Lung (tissue), 12 donors: ENCODE results near the gene GLYATL1. TPM values are rescaled to one million over a fixed set of nuclear protein-coding genes. Genes with fewer than 3 reads are reported as not detected.

Experiments used
- ATAC-seq: fragments of 200-7000 bp; cut with Tn5 transposase; one replicate; pipeline ENCODE4 v1.9.1; 2020; ENCODE audit warnings: moderate number of reproducible peaks; ENCODE audit not compliant: insufficient read depth, low FRiP score
- DNase-seq, 3 donors: peaks; one replicate each; pipeline ENCODE4 v3.0.0-alpha.2; 2013 to 2017
- H3K27ac ChIP-seq, 2 donors: one replicate each; pipeline ENCODE4 v1.5.1; 2013; ENCODE audit warnings: mild to moderate bottlenecking in 2 of 2, moderate library complexity in 2 of 2, control low read depth in 1 of 2, inconsistent platforms in 1 of 2, low read depth in 1 of 2, low read length in 1 of 2
- H3K27me3 ChIP-seq, 3 donors: one replicate each; pipeline ENCODE4 v1.5.1; 2013; ENCODE audit warnings: low read length in 2 of 3; ENCODE audit not compliant: control insufficient read depth in 3 of 3, insufficient read depth in 3 of 3
- H3K36me3 ChIP-seq, 4 donors: one replicate each; pipeline ENCODE4 v1.5.1; 2013; ENCODE audit warnings: low read length in 4 of 4, mild to moderate bottlenecking in 1 of 4, moderate library complexity in 1 of 4; ENCODE audit not compliant: control insufficient read depth in 4 of 4, insufficient read depth in 4 of 4
- H3K4me1 ChIP-seq, 5 donors: one replicate each; pipeline ENCODE4 v1.5.1; 2013; ENCODE audit warnings: low read length in 5 of 5, mild to moderate bottlenecking in 2 of 5, moderate library complexity in 1 of 5; ENCODE audit not compliant: control insufficient read depth in 5 of 5, insufficient read depth in 5 of 5
- H3K4me3 ChIP-seq: one replicate; pipeline ENCODE4 v1.5.1; 2013; ENCODE audit warnings: mild to moderate bottlenecking, control low read depth, moderate library complexity
- H3K9ac ChIP-seq, 2 donors: one replicate each; pipeline ENCODE4 v1.5.1; 2013; ENCODE audit warnings: low read length in 2 of 2, control low read depth in 1 of 2; ENCODE audit not compliant: insufficient read depth in 1 of 2
- H3K9me3 ChIP-seq, 4 donors: one replicate each; pipeline ENCODE4 v1.5.1; 2013; ENCODE audit warnings: low read length in 3 of 4, mild to moderate bottlenecking in 1 of 4, moderate library complexity in 1 of 4; ENCODE audit not compliant: control insufficient read depth in 4 of 4, insufficient read depth in 3 of 4
- CTCF ChIP-seq: IDR thresholded peaks from 2 replicates; pipeline ENCODE4 v1.5.1; 2012; ENCODE audit warnings: mild to moderate bottlenecking; ENCODE audit errors: control extremely low read depth, extremely low read depth
- WGBS, 2 donors: extraction: QIAGEN DNeasy Blood & Tissue Kit; methylation state at CpG; one replicate each; pipeline ENCODE4 v1.1.7; 2013; 5-methylcytosine and 5-hydroxymethylcytosine counted together
- polyA plus RNA-seq, 2 donors: library from polyadenylated mRNA; stranded (reverse); fragments of 200-250 nt; gene quantifications; one replicate each; pipeline ENCODE4 v1.2.1, GENCODE V29; 2013
- total RNA-seq, 2 donors: library from RNA; depleted of rRNA in 1 of 2; stranded (reverse); fragments of >200 nt in 1 of 2; gene quantifications; one replicate each; pipeline ENCODE4 v1.2.1, GENCODE V29; 2014 to 2021
- donor health status: control.
- donor health status: control.
- donor health status: Bipolar disorder and iron deficiency.
- donor health status: healthy.
- donor health status: DM: yes; HTN: yes; CAD: no.

GLYATL1 gene
- total and polyA plus RNA-seq, 4 donors, result 0.05 to 1.8 (median 0.31) TPM; not detected in 1

GRCh38 chr11:58905721-58906547, 33.4 kb upstream of the GLYATL1 start:
- Histone ChIP-seq H3K36me3 (no peaks in the 10 kb centered on the region), H3K27me3 (peaks cover 0 to 4% (median 0%) of the 10 kb centered on the region in 3 donors), H3K4me3 (no peak overlapping the region), H3K9me3 (peaks cover 0 to 2% (median 0%) of the 10 kb centered on the region in 4 donors), H3K9ac (no peak overlapping the region), H3K27ac (no peak overlapping the region), H3K4me1 (peaks cover 0 to 6% (median 0%) of the 10 kb centered on the region in 5 donors)
- ATAC-seq (no peak), DNase-seq (peak; percentile 85 to 94 (median 91))
- no peak for TF ChIP-seq CTCF
- 12 to 15% methylated on average over 33 of the region's 33 CpGs for WGBS, 2 donors

GRCh38 chr11:58907780-58908179, 31.5 kb upstream of the GLYATL1 start:
- 63 to 69% methylated on average over 3 of the region's 3 CpGs for WGBS, 2 donors

GRCh38 chr11:58912124-58912523, 27.2 kb upstream of the GLYATL1 start:
- H3K9ac ChIP-seq, result no peak overlapping the region
- H3K36me3 ChIP-seq, result no peaks in the 10 kb centered on the region
- H3K4me1 ChIP-seq, result no peaks in the 10 kb centered on the region
- ATAC-seq (no peak), DNase-seq (no peak)
- no peak for TF ChIP-seq CTCF
- H3K9me3 ChIP-seq, result peaks cover 0 to 10% (median 6%) of the 10 kb centered on the region in 4 donors
- no peak overlapping the region for H3K27ac ChIP-seq
- H3K4me3 ChIP-seq, result no peak overlapping the region
- peaks cover 0 to 4% (median 3%) of the 10 kb centered on the region in 3 donors for H3K27me3 ChIP-seq

More at GRCh38 chr11:58907780-58908179, 31.5 kb upstream of the GLYATL1 start:
- Histone ChIP-seq H3K27me3 (peaks cover 0 to 4% (median 3%) of the 10 kb centered on the region in 3 donors), H3K4me3 (no peak overlapping the region), H3K9ac (no peak overlapping the region), H3K9me3 (peaks cover 0 to 2% (median 0%) of the 10 kb centered on the region in 4 donors), H3K27ac (no peak overlapping the region), H3K36me3 (no peaks in the 10 kb centered on the region), H3K4me1 (peaks cover 0 to 6% (median 0%) of the 10 kb centered on the region in 5 donors)
- DNase-seq, result no peak
- no peak for ATAC-seq
- no peak for TF ChIP-seq CTCF
